Stimulated activated effector memory CD8-positive, alpha-beta T cell treated with anti-CD3 and anti-CD28 coated beads, Interleukin-12 subunit alpha, Interleukin-12 subunit beta, amount 100 ng/mL, for 72 hours (primary cell): ENCODE measurements around the gene FHIP1B.

Source experiments
- ATAC-seq: fragments of 150-1000 bp; cut with Tn5 transposase; 2 replicates; pipeline ENCODE4 v1.10.0; 2021
- DNase-seq, 2 donors: peaks; one replicate each; pipeline ENCODE4 v3.0.0; 2021 to 2022; ENCODE audit warnings: low spot score in 2 of 2
- H3K27ac Mint-ChIP-seq: one replicate; pipeline ENCODE4 v1.8.0; 2022; ENCODE audit warnings: mild to moderate bottlenecking, mixed read lengths
- H3K36me3 Mint-ChIP-seq: one replicate; pipeline ENCODE4 v1.8.0; 2022; ENCODE audit warnings: mild to moderate bottlenecking, mixed read lengths
- H3K4me1 Mint-ChIP-seq: one replicate; pipeline ENCODE4 v1.8.0; 2022; ENCODE audit warnings: mixed read lengths
- H3K4me3 Mint-ChIP-seq: one replicate; pipeline ENCODE4 v1.8.0; 2022; ENCODE audit warnings: mild to moderate bottlenecking, mixed read lengths
- H3K9me3 Mint-ChIP-seq: one replicate; pipeline ENCODE4 v1.8.0; 2022; ENCODE audit warnings: mixed read lengths

FHIP1B gene

GRCh38 chr11:6199174-6199810 lies 35.1 kb downstream of the FHIP1B start, which contains the start of gene OR52W1:
Gene OR52W1 (plus strand): TSS chr11:6199224. CDS start chr11:6199224, 0 bp downstream.
- Mint-ChIP-seq H3K27ac (peak within 1 kb of the TSS; percentile 52), H3K4me1 (peaks cover 80% of the 10 kb centered on the region), H3K4me3 (no peak within 1 kb of the TSS), H3K36me3 (peaks cover 7% of the 10 kb centered on the region), H3K9me3 (no peaks in the 10 kb centered on the region)
- ATAC-seq, result no peak
- peak in 1 of 2 donors; percentile 40 for DNase-seq

DNA sequence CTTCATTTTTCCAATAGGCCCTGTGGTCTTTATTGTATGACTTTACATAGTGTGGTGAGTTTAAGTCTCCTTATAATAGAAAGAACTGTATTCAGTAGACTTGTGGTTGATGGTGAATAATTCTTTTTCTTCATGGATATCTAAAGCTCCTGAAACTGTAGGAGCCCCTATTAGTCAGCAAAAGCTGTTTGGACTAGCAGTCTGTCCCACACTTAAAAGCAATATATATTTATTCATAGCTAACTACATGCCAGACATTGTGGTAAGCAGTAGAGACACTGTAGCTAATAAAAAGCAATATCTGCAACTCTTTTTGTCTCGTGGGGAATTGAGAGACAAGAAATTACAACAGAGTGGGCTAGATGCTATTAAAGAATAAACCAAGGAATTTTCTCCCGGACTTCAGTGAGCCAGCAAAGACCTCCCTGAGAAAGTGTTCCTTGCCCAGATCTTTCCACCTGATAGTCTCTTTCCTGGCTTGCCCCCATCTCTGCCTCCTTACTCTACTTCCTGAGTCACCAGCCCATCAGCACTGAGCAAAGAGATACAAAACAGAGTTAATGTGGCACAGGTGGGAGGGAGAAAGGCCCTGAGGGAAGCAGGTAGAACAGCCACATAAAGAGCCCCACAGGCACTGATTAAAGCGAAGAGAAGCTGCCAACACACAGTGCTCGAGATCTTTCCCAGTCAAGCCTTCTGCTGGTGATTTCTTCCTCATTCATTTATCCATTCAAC lies 36.8 kb downstream of the FHIP1B start:
- Mint-ChIP-seq H3K9me3 (no peaks in the 10 kb centered on the region), H3K27ac (no peak overlapping the region), H3K4me3 (no peak overlapping the region), H3K4me1 (peaks cover 68% of the 10 kb centered on the region), H3K36me3 (peaks cover 7% of the 10 kb centered on the region)
- DNase-seq (no peak), ATAC-seq (no peak)

GRCh38 chr11:6196396-6196795 lies 38.0 kb downstream of the FHIP1B start:
- peak overlapping the region; percentile 43 for H3K4me3 Mint-ChIP-seq
- DNase-seq, result peak in 1 of 2 donors; percentile 53
- H3K36me3 Mint-ChIP-seq, result peaks cover 7% of the 10 kb centered on the region
- peak overlapping the region; percentile 21 for H3K27ac Mint-ChIP-seq
- H3K4me1 Mint-ChIP-seq, result peaks cover 58% of the 10 kb centered on the region
- peak; percentile 93 for ATAC-seq
- H3K9me3 Mint-ChIP-seq, result no peaks in the 10 kb centered on the region

DNA sequence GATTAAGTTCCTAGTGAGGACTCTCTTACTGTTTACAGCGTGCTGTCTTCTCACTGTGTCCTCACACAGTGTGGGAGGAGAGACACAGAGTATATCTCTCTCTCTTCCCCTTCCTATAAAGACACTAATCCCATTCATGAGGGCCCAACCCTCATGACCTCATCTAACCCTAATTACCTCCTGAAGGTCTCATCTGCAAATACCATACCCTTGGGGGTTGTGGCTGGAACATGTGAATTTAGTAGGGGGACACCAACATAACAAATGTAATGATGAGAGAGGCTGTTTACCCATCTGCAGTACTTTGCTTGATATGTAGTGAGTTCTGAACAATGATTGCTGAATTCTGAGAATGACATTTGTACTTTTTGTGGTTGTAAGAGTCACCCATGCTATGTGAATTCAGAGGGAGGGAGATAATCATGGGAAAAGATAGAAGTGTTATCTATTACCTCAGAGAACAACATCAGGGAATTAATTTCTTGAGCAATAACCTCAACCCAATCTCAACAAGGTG lies 40.3 kb downstream of the FHIP1B start:
- DNase-seq (peak in 1 of 2 donors; percentile 45), ATAC-seq (peak; percentile 69)
- Mint-ChIP-seq H3K27ac (no peak overlapping the region), H3K4me1 (peaks cover 41% of the 10 kb centered on the region), H3K4me3 (no peak overlapping the region), H3K36me3 (no peaks in the 10 kb centered on the region), H3K9me3 (no peaks in the 10 kb centered on the region)

DNA sequence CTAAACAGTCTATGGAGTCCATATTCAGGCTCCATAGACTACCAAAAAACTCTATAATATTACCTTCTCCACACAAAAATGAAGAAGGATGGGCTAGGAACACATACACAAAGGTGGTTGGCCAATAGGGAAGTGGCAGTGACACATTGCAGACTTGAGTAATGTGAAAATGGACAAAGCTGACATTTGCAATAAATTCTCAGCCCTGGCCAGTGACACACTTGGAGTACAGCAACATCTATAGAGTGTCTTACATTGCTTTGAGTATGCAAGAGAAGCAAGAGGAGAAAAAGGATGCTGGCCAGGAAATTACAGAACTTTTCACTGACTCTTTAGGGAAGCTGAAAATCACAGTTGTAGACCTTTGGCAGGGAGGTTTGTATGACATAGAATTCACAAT lies 42.7 kb downstream of the FHIP1B start:
- peaks cover 22% of the 10 kb centered on the region for H3K4me1 Mint-ChIP-seq
- DNase-seq (no peak), ATAC-seq (no peak)
- no peak overlapping the region for H3K4me3 Mint-ChIP-seq
- no peaks in the 10 kb centered on the region for H3K36me3 Mint-ChIP-seq
- H3K9me3 Mint-ChIP-seq, result no peaks in the 10 kb centered on the region
- no peak overlapping the region for H3K27ac Mint-ChIP-seq

DNA sequence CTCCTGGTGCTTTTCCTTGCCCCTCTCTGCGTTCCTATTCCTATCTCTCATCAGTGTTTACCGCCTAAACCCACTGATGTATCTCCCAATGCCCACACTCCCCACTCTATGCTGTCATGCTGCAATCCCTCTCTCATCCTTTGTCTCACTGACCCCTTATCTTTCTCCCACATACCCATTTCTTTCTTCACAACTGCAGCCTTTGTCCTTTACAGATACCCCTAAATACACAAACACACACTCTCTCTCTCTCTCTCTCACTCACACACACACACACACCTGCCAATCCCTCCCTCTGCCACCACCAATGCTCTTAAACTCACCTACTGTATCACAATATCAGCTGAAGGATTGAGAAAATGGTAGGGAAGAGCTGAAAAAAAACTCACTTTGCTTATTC lies 59.0 kb downstream of the FHIP1B start:
- ATAC-seq, result no peak
- Mint-ChIP-seq H3K9me3 (no peaks in the 10 kb centered on the region), H3K27ac (no peak overlapping the region), H3K36me3 (no peaks in the 10 kb centered on the region), H3K4me3 (no peak overlapping the region), H3K4me1 (no peaks in the 10 kb centered on the region)
- no peak for DNase-seq

GRCh38 chr11:6170226-6170625 lies 64.2 kb downstream of the FHIP1B start, which contains the start of gene OR52B2:
Gene OR52B2 (minus strand): TSS chr11:6170326. CDS start chr11:6170326, 0 bp downstream.
- no peak within 1 kb of the TSS for H3K27ac Mint-ChIP-seq
- ATAC-seq, result no peak
- DNase-seq, result no peak
- H3K36me3 Mint-ChIP-seq, result no peaks in the 10 kb centered on the region
- peaks cover 2% of the 10 kb centered on the region for H3K9me3 Mint-ChIP-seq
- no peaks in the 10 kb centered on the region for H3K4me1 Mint-ChIP-seq
- H3K4me3 Mint-ChIP-seq, result no peak within 1 kb of the TSS
